ENCODE results near the gene HES5. TPM values are rescaled to one million over a fixed set of nuclear protein-coding genes. Genes with fewer than 3 reads are reported as not detected.

HES5 gene
- polyA plus RNA-seq, 1 donor (not counting 4 experiments of a cell fraction or from before 2014, with no cell fraction given): 0.33 TPM

- dilution Hi-C loops (cut with MboI; ENCODE audit: extremely low pct_ligation_motif_present, low sequenced_read_pairs): no loop called here
- H3K27me3 ChIP-seq (ENCODE audit: control insufficient read depth, extremely low read depth, insufficient read depth, low read length): no peaks in the 10 kb centered on the region
Measured at GRCh38 chr1:2504949-2505272, 25.2 kb downstream of the HES5 start.

GRCh38 chr1:2504225-2504948 is 25.7 kb downstream of the HES5 start:
- peaks cover 3% of the 10 kb centered on the region for H4K20me1 ChIP-seq (ENCODE audit: control insufficient read depth, extremely low read depth, insufficient read depth, low read length)

More at GRCh38 chr1:2504949-2505272, 25.2 kb downstream of the HES5 start:
- Histone ChIP-seq H2AFZ (ENCODE audit: control insufficient read depth, low read length) (no peak overlapping the region), H3K4me3 (ENCODE audit: control insufficient read depth in 2 of 3, extremely low read depth in 1 of 3, insufficient read depth in 2 of 3, low read depth in 1 of 3, low read length in 3 of 3) (no peak overlapping the region), H3K9me1 (ENCODE audit: control insufficient read depth, extremely low read depth, insufficient read depth, low read length) (no peaks in the 10 kb centered on the region), H3K9ac (ENCODE audit: control insufficient read depth, extremely low read depth, insufficient read depth, low read length) (no peak overlapping the region), H4K20me1 (ENCODE audit: control insufficient read depth, extremely low read depth, insufficient read depth, low read length) (peaks cover 4% of the 10 kb centered on the region), H3K4me1 (ENCODE audit: control insufficient read depth, extremely low read depth, insufficient read depth, low read length) (no peaks in the 10 kb centered on the region), H3K79me2 (ENCODE audit: control insufficient read depth, insufficient read depth, low read length) (no peaks in the 10 kb centered on the region), H3K9me3 (ENCODE audit: control insufficient read depth, low read depth, low read length) (no peaks in the 10 kb centered on the region), H3K4me2 (ENCODE audit: control insufficient read depth, extremely low read depth, insufficient read depth, low read depth, low read length) (no peak overlapping the region), H3K27ac (ENCODE audit: control insufficient read depth, insufficient read depth, low read length) (no peak overlapping the region), H3K36me3 (ENCODE audit: control insufficient read depth in 2 of 2, extremely low read depth in 1 of 2, insufficient read depth in 2 of 2, low read length in 2 of 2) (peaks cover 14 to 18% of the 10 kb centered on the region in 2 experiments)
- no peak for DNase-seq (ENCODE audit: low read depth, low spot score)
- no peak for FAIRE-seq
- TF ChIP-seq EZH2 (IDR thresholded peaks at IDR 0.05; ENCODE audit: low read length) (no peak), CTCF (optimal IDR thresholded peaks at IDR 0.05 in 1 of 3, IDR thresholded peaks at IDR 0.05 in 1 of 3, conservative IDR thresholded peaks at IDR 0.05 in 1 of 3; ENCODE audit: extremely low read depth in 1 of 3, insufficient read depth in 2 of 3, low read length in 3 of 3) (no peak)

More at GRCh38 chr1:2504225-2504948, 25.7 kb downstream of the HES5 start:
- H3K9me3 ChIP-seq (ENCODE audit: control insufficient read depth, low read depth, low read length): no peaks in the 10 kb centered on the region
- no peak overlapping the region for H3K4me3 ChIP-seq (ENCODE audit: control insufficient read depth in 2 of 3, extremely low read depth in 1 of 3, insufficient read depth in 2 of 3, low read depth in 1 of 3, low read length in 3 of 3)
- no peak overlapping the region for H3K4me2 ChIP-seq (ENCODE audit: control insufficient read depth, extremely low read depth, insufficient read depth, low read depth, low read length)
- peaks cover 14 to 15% of the 10 kb centered on the region in 2 experiments for H3K36me3 ChIP-seq (ENCODE audit: control insufficient read depth in 2 of 2, extremely low read depth in 1 of 2, insufficient read depth in 2 of 2, low read length in 2 of 2)
- H3K9ac ChIP-seq (ENCODE audit: control insufficient read depth, extremely low read depth, insufficient read depth, low read length): no peak overlapping the region
- no peaks in the 10 kb centered on the region for H3K79me2 ChIP-seq (ENCODE audit: control insufficient read depth, insufficient read depth, low read length)
- no peak overlapping the region for H2AFZ ChIP-seq (ENCODE audit: control insufficient read depth, low read length)
- no peak for FAIRE-seq
- no peaks in the 10 kb centered on the region for H3K9me1 ChIP-seq (ENCODE audit: control insufficient read depth, extremely low read depth, insufficient read depth, low read length)
- dilution Hi-C loops (cut with MboI; ENCODE audit: extremely low pct_ligation_motif_present, low sequenced_read_pairs): no loop called here
- H3K4me1 ChIP-seq (ENCODE audit: control insufficient read depth, extremely low read depth, insufficient read depth, low read length): peaks cover 1% of the 10 kb centered on the region
- H3K27ac ChIP-seq (ENCODE audit: control insufficient read depth, insufficient read depth, low read length): no peak overlapping the region
- DNase-seq (ENCODE audit: low read depth, low spot score): no peak
- no peaks in the 10 kb centered on the region for H3K27me3 ChIP-seq (ENCODE audit: control insufficient read depth, extremely low read depth, insufficient read depth, low read length)
- TF ChIP-seq CTCF (optimal IDR thresholded peaks at IDR 0.05 in 1 of 3, IDR thresholded peaks at IDR 0.05 in 1 of 3, conservative IDR thresholded peaks at IDR 0.05 in 1 of 3; ENCODE audit: extremely low read depth in 1 of 3, insufficient read depth in 2 of 3, low read length in 3 of 3): no peak

Data from keratinocyte (primary cell).